GM18511 (cell line): ENCODE measurements around the gene PLCE1.

Experiments
- ATAC-seq: cut with Tn5 transposase; IDR thresholded peaks from one replicate; pipeline ENCODE4 v1.9.1; 2021; ENCODE audit warnings: mild to moderate bottlenecking, moderate library complexity; ENCODE audit not compliant: unreplicated experiment

Gene PLCE1

GRCh38 chr10:93993414-93993781, 333 bp upstream of the PLCE1 start:
- ATAC-seq, result no peak

- no peak for ATAC-seq
Observed at GRCh38 chr10:93994438-93994801, 689 bp downstream of the PLCE1 start.

GRCh38 chr10:93995182-93995581, 1.5 kb downstream of the PLCE1 start:
- no peak for ATAC-seq

- ATAC-seq, result no peak
Observed at GRCh38 chr10:93995598-93996271, 2.0 kb downstream of the PLCE1 start.

- no peak for ATAC-seq
Observed at GRCh38 chr10:93996551-93996950, 2.8 kb downstream of the PLCE1 start.

- ATAC-seq, result no peak
Observed at GRCh38 chr10:93997546-93997945, 3.8 kb downstream of the PLCE1 start.

- ATAC-seq, result no peak
Observed at GRCh38 chr10:93999401-93999851, 5.7 kb downstream of the PLCE1 start.

- no peak for ATAC-seq
Observed at GRCh38 chr10:94000638-94001415, 7.1 kb downstream of the PLCE1 start.

GRCh38 chr10:94001416-94001810, 7.7 kb downstream of the PLCE1 start:
- ATAC-seq, result no peak

- ATAC-seq, result no peak
Observed at GRCh38 chr10:94002156-94002555, 8.4 kb downstream of the PLCE1 start.

- no peak for ATAC-seq
Observed at GRCh38 chr10:94003488-94003887, 9.8 kb downstream of the PLCE1 start.

GRCh38 chr10:94005050-94005449, 11.3 kb downstream of the PLCE1 start:
- no peak for ATAC-seq

GRCh38 chr10:94006591-94007550, 13.1 kb downstream of the PLCE1 start:
- ATAC-seq, result no peak

- no peak for ATAC-seq
Observed at GRCh38 chr10:94008526-94008925, 14.8 kb downstream of the PLCE1 start.

- no peak for ATAC-seq
Observed at GRCh38 chr10:94010116-94010515, 16.4 kb downstream of the PLCE1 start.

GRCh38 chr10:94010886-94011285, 17.2 kb downstream of the PLCE1 start:
- no peak for ATAC-seq

GRCh38 chr10:94011296-94011695, 17.6 kb downstream of the PLCE1 start:
- no peak for ATAC-seq

GRCh38 chr10:94012834-94013233, 19.1 kb downstream of the PLCE1 start:
- no peak for ATAC-seq

- ATAC-seq, result no peak
Observed at GRCh38 chr10:94013331-94013760, 19.6 kb downstream of the PLCE1 start.

- no peak for ATAC-seq
Observed at GRCh38 chr10:94014304-94014703, 20.6 kb downstream of the PLCE1 start.
